Glutamatergic neuron (in vitro differentiated cells): ENCODE results near the gene ARHGAP22. TPM values are rescaled to one million over a fixed set of nuclear protein-coding genes. Genes with fewer than 3 reads are reported as not detected.

Experiments used
- DNase-seq: peaks from one replicate; pipeline ENCODE4 v3.0.0; 2022
- H3K27ac Mint-ChIP-seq: one replicate; pipeline ENCODE4 v1.8.0; 2020; ENCODE audit warnings: mild to moderate bottlenecking, mixed read lengths, inconsistent platforms; ENCODE audit not compliant: unreplicated experiment
- H3K27me3 Mint-ChIP-seq: one replicate; pipeline ENCODE4 v1.8.0; 2020; ENCODE audit warnings: mild to moderate bottlenecking, moderate library complexity, mixed read lengths, inconsistent platforms; ENCODE audit not compliant: unreplicated experiment
- H3K36me3 Mint-ChIP-seq: one replicate; pipeline ENCODE4 v1.8.0; 2020; ENCODE audit warnings: mild to moderate bottlenecking, mixed read lengths, inconsistent platforms; ENCODE audit not compliant: unreplicated experiment
- H3K4me1 Mint-ChIP-seq: one replicate; pipeline ENCODE4 v1.8.0; 2020; ENCODE audit warnings: mild to moderate bottlenecking, low read depth, mixed read lengths, inconsistent platforms; ENCODE audit not compliant: unreplicated experiment
- H3K4me3 Mint-ChIP-seq: one replicate; pipeline ENCODE4 v1.8.0; 2020; ENCODE audit warnings: mild to moderate bottlenecking, mixed read lengths, inconsistent platforms; ENCODE audit not compliant: unreplicated experiment
- H3K9me3 Mint-ChIP-seq: one replicate; pipeline ENCODE4 v1.8.0; 2020; ENCODE audit warnings: mild to moderate bottlenecking, moderate library complexity, mixed read lengths, inconsistent platforms; ENCODE audit not compliant: unreplicated experiment
- total RNA-seq: library from RNA; stranded (reverse); fragmentation: NEBNext Ultra II Directional; extraction: Animal tissue kit (Norgen Biotek cat#: 25700); gene quantifications from one replicate; pipeline ENCODE4 v1.2.1, GENCODE V29; 2021; ENCODE audit not compliant: unreplicated experiment
- TF ChIP-seq, protein P1 (sequence below): fragments of 200-600 bp; sonication (generic); IDR thresholded peaks from one replicate; pipeline ENCODE4 v1.5.0; 2021; ENCODE audit not compliant: partially characterized antibody, unreplicated experiment

The ARHGAP22 gene
- total RNA-seq, 1 donor from 2014 or later = 10.0 TPM

DNA sequence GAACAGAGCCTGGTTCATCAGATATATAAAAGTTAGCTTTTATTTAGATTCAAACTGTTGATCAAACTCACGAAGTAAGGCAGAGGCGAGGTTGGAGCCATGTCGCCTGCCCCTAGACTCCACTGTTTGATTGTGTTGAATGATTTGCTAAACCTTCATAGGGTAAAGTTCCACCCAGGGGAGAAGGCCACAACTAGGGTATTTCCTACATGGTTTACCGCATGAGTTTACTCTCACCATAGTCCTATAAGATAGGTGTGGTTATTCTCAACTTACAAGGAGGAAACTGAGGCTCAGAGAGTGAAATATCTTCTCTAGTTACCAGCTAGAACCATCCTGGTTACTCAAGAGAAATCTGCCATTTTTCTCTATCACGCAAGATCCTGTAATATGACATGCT lies 31.8 kb downstream of the ARHGAP22 start:
- H3K27me3 Mint-ChIP-seq = no peaks in the 10 kb centered on the region
- TF ChIP-seq, protein P1, sequence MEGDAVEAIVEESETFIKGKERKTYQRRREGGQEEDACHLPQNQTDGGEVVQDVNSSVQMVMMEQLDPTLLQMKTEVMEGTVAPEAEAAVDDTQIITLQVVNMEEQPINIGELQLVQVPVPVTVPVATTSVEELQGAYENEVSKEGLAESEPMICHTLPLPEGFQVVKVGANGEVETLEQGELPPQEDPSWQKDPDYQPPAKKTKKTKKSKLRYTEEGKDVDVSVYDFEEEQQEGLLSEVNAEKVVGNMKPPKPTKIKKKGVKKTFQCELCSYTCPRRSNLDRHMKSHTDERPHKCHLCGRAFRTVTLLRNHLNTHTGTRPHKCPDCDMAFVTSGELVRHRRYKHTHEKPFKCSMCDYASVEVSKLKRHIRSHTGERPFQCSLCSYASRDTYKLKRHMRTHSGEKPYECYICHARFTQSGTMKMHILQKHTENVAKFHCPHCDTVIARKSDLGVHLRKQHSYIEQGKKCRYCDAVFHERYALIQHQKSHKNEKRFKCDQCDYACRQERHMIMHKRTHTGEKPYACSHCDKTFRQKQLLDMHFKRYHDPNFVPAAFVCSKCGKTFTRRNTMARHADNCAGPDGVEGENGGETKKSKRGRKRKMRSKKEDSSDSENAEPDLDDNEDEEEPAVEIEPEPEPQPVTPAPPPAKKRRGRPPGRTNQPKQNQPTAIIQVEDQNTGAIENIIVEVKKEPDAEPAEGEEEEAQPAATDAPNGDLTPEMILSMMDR = no peak
- peaks cover under 1% of the 10 kb centered on the region for H3K9me3 Mint-ChIP-seq
- peaks cover 3% of the 10 kb centered on the region for H3K4me1 Mint-ChIP-seq
- H3K27ac Mint-ChIP-seq = no peak overlapping the region
- no peaks in the 10 kb centered on the region for H3K36me3 Mint-ChIP-seq
- no peak overlapping the region for H3K4me3 Mint-ChIP-seq
- no peak for DNase-seq

DNA sequence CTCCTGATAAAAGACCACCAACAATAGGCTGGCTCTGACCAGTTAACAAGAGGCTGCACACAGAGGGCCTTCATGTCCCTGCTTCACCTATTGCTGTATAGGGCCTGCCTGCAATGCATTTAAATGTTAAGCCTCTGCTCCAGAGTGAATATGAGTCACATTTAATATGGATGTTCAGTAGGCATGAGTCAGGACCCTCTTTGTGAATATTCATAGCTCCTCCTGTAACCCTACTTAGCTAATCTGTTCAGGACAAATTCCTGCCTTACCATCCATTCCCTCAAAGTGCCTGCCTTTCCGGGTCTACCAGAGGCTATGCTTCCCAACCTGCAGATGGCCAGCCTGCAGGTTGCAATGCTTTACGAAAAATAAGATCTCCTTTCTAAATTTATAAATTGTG lies 32.5 kb downstream of the ARHGAP22 start:
- no peak for DNase-seq
- Mint-ChIP-seq H3K4me3 (no peak overlapping the region), H3K36me3 (no peaks in the 10 kb centered on the region), H3K9me3 (peaks cover 2% of the 10 kb centered on the region), H3K27ac (no peak overlapping the region), H3K4me1 (peaks cover 3% of the 10 kb centered on the region), H3K27me3 (no peaks in the 10 kb centered on the region)
- TF ChIP-seq, protein P1 = no peak

DNA sequence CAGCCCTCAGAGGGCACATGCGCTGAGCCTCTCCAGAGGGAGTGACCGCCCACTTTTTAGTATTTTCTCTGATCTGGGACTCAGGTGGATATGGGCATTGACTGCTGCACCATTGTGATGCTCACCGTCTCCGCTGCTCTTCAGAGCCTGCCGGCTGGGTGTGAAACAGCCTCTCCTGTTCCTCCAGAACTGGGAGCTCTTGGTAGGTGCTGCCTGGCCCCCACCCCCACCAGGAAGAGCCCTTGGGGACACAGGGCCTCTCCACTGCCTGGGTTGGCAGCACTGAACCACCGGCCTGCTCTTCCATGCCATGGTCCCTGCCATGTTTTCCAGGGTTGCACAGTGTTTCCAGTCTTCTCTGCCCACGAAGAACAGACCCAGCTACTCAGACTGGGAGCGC lies 36.3 kb downstream of the ARHGAP22 start:
- Mint-ChIP-seq H3K27ac (no peak overlapping the region), H3K4me3 (no peak overlapping the region)

DNA sequence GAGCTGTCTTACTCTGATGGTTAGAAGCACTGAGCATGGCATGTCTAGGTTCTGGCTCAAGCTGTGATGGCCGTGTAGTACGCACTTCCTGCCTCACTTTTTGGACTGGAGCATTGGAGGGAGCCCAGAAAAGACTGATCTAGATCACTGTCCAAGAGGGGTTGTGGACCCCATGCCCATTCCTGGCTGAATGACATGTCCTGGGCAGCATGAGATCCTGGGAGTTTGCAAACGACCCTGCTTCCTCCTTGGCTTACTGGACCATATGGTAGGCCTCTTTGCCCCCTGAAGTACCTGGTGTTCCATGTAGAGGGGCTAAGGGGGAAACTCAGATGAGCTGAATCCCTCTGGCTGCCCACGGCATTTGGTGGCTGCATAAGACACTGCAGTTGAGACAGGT lies 36.7 kb downstream of the ARHGAP22 start:
- Mint-ChIP-seq H3K27ac (no peak overlapping the region), H3K9me3 (peaks cover 2% of the 10 kb centered on the region), H3K27me3 (no peaks in the 10 kb centered on the region), H3K4me1 (peaks cover 3% of the 10 kb centered on the region), H3K36me3 (no peaks in the 10 kb centered on the region), H3K4me3 (no peak overlapping the region)
- no peak for DNase-seq
- TF ChIP-seq, protein P1 = no peak

More for the DNA sequence above, 36.3 kb downstream of the ARHGAP22 start:
- TF ChIP-seq, protein P1 = no peak
- Mint-ChIP-seq H3K4me1 (peaks cover 3% of the 10 kb centered on the region), H3K9me3 (peaks cover 2% of the 10 kb centered on the region), H3K27me3 (no peaks in the 10 kb centered on the region), H3K36me3 (no peaks in the 10 kb centered on the region)
- DNase-seq = no peak

DNA sequence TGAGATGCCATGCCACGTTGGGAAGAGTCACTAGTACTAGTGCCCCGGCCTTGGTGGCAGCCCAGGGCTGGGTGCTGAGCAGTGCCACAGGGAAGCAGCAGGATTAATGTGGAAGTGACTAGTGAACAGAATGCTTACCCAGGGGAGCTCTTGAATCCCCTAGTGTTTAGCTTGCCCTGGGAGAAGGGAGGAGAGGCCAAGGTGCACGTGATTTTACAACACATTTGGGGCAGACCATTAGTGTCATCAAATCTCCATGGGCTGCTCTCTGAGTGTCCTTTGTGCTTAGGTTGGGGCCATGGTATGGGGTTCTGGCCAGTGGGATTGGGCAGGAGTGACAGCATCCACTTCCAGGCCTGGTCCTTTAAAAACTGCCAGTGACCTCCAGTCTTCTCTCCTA lies 37.5 kb downstream of the ARHGAP22 start:
- Mint-ChIP-seq H3K27ac (no peak overlapping the region), H3K9me3 (peaks cover 2% of the 10 kb centered on the region), H3K4me3 (no peak overlapping the region), H3K4me1 (peaks cover 3% of the 10 kb centered on the region), H3K27me3 (no peaks in the 10 kb centered on the region), H3K36me3 (no peaks in the 10 kb centered on the region)
- TF ChIP-seq, protein P1 = no peak
- no peak for DNase-seq
